GM12874 (cell line): ENCODE results near the gene CTRB2.

Experiments
- CTCF ChIP-seq: IDR thresholded peaks from 2 replicates; pipeline ENCODE4 v1.5.1; 2011; ENCODE audit warnings: low read depth, mild to moderate bottlenecking, control low read depth, low read length, moderate library complexity; ENCODE audit not compliant: insufficient read depth

CTRB2 gene

GRCh38 chr16:75219838-75220237 lies 12.9 kb upstream of the CTRB2 start:
- TF ChIP-seq CTCF, result no peak

GRCh38 chr16:75219088-75219487 lies 12.1 kb upstream of the CTRB2 start:
- TF ChIP-seq CTCF, result no peak

GRCh38 chr16:75218256-75219076 lies 11.5 kb upstream of the CTRB2 start, which contains the start of gene CTRB1:
TSS of gene CTRB1 (plus strand) at chr16:75218988. CDS start at chr16:75219008, 20 bp downstream.
- TF ChIP-seq CTCF, result no peak

GRCh38 chr16:75217389-75217851 lies 10.5 kb upstream of the CTRB2 start:
- TF ChIP-seq CTCF, result no peak

GRCh38 chr16:75216576-75216975 lies 9.6 kb upstream of the CTRB2 start:
- no peak for TF ChIP-seq CTCF

GRCh38 chr16:75216127-75216526 lies 9.2 kb upstream of the CTRB2 start:
- TF ChIP-seq CTCF, result no peak

GRCh38 chr16:75209944-75210343 lies 3.0 kb upstream of the CTRB2 start:
- no peak for TF ChIP-seq CTCF
